ENCODE data around the gene MKNK2.
"Not testable (repeated sequence)": the region's sequence is repeated elsewhere in the genome, so short reads cannot be mapped to it uniquely, and the experiment has no call there.

Gene MKNK2

GRCh38 chr19:2086695-2087620 lies 35.9 kb upstream of the MKNK2 start:
- not testable (repeated sequence) for H3K9ac ChIP-seq (ENCODE audit: low read depth, low read length)

DNA sequence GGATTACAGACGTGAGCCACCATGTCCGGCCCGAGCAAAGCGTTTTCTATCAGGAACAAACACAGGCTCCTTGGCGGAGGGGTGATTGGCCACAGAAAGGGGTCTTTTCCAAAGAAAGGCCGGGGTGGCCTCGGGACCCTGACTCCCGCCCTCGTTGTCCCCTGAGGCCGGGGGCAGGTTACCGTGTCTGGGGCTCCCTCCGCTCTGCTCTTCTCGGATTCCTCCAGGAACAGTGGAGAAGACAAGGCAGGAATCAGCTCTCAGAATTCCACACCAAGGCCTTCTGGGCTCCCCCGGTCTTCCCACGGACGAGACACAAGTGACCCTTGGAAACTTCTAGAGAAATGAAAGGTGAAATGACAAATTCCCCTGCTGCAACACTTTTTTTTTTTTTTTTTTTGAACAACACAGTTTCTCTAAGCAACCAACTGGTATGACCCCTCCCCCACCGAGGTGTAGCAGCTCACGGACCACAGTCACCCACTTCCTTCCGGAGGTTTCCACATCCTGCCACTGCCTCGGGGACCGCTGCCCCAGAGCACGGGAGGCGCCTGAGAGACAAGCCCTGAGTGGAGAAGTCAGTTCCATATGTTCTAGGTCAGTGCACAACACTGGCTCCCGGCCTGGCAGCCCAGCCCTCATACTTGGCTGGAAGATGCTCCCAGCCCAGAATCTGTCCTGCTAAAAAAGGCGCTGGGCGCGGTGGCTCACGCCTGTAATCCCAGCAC lies 34.1 kb upstream of the MKNK2 start:
- no peak overlapping the region for H3K9ac ChIP-seq (ENCODE audit: low read depth, low read length)
- H3K4me1 ChIP-seq (ENCODE audit: insufficient read depth, low read length): peaks cover 9% of the 10 kb centered on the region
- no peaks in the 10 kb centered on the region for H3K9me3 ChIP-seq (ENCODE audit: control insufficient read depth, insufficient read depth, low read length)
- H3K36me3 ChIP-seq (ENCODE audit: insufficient read depth, low read length): no peaks in the 10 kb centered on the region; the same call in 1 of the 2 replicates

More at GRCh38 chr19:2086695-2087620, 35.9 kb upstream of the MKNK2 start:
- peaks cover 19% of the 10 kb centered on the region for H3K4me1 ChIP-seq (ENCODE audit: insufficient read depth, low read length)
- H3K9me3 ChIP-seq (ENCODE audit: control insufficient read depth, insufficient read depth, low read length); H3K36me3 ChIP-seq (ENCODE audit: insufficient read depth, low read length): not testable (repeated sequence)

- Histone ChIP-seq H3K4me1 (ENCODE audit: insufficient read depth, low read length) (no peaks in the 10 kb centered on the region; the same call in 1 of the 2 replicates), H3K9ac (ENCODE audit: low read depth, low read length) (no peak overlapping the region), H3K36me3 (ENCODE audit: insufficient read depth, low read length) (peaks cover under 1% of the 10 kb centered on the region; the same call in 1 of the 2 replicates), H3K9me3 (ENCODE audit: control insufficient read depth, insufficient read depth, low read length) (no peaks in the 10 kb centered on the region)
These were observed 32.3 kb upstream of the MKNK2 start for GRCh38 chr19:2083174-2083854.

- H3K9ac ChIP-seq (ENCODE audit: low read depth, low read length): no peak overlapping the region
- peaks cover 2% of the 10 kb centered on the region; the same call in 1 of the 2 replicates for H3K36me3 ChIP-seq (ENCODE audit: insufficient read depth, low read length)
- H3K4me1 ChIP-seq (ENCODE audit: insufficient read depth, low read length): no peaks in the 10 kb centered on the region; the same call in 1 of the 2 replicates
- H3K9me3 ChIP-seq (ENCODE audit: control insufficient read depth, insufficient read depth, low read length): no peaks in the 10 kb centered on the region
These were observed 31.1 kb upstream of the MKNK2 start for GRCh38 chr19:2081873-2082810.

DNA sequence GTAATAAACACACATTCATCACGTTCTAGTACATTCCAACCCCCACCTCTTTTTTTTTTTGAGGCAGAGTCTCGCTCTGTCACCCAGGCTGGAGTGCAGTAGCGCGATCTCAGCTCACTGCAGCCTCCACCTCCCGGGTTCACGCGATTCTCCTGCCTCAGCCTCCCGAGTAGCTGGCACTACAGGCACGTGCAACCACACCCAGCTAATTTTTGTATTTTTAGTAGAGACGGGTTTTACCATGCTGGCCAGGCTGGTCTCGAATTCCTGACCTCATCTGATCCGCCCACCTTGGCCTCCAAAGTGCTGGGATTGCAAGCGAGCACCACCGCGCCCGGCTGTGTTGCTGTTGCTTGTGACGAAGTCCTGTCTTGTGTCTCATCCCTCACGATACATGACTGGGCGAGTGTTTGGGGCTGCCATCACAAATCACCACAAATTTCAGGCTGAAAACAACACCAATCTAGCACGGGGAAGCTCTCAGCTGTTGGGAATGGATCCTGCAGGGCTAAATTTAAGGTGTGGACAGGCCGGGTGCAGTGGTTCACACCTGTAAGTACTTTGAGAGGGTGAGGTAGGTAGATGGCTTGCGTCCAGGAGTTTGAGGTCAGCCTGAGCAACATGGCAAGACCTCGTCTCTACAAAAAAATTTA lies 29.4 kb upstream of the MKNK2 start:
- no peak overlapping the region for H3K9ac ChIP-seq (ENCODE audit: low read depth, low read length)
- H3K4me1 ChIP-seq (ENCODE audit: insufficient read depth, low read length): no peaks in the 10 kb centered on the region; the same call in 1 of the 2 replicates
- no peaks in the 10 kb centered on the region for H3K9me3 ChIP-seq (ENCODE audit: control insufficient read depth, insufficient read depth, low read length)
- H3K36me3 ChIP-seq (ENCODE audit: insufficient read depth, low read length): peaks cover 7% of the 10 kb centered on the region; the same call in 1 of the 2 replicates

DNA sequence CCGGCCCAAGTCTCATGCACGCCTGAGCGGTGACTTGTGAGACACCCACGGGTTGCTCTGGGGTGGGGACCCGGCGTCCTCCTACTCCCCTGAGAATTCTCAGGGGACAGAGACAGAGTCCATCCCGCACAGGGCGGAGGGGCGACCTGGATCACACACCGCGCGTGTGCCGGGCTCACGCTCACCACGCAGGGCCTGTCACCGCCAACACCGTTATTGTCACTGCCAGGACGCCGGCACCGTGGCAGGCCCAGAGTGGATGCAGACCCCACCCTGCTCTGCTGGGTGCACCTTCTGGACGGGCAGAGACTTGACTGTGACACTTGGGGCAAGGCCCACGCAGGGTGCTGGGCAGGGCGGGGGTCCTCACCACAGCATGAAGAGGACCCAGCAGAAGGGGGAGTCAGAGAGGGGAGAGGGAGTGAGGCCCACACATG lies 28.8 kb upstream of the MKNK2 start:
- H3K36me3 ChIP-seq (ENCODE audit: insufficient read depth, low read length): peaks cover 7% of the 10 kb centered on the region; the same call in 1 of the 2 replicates

GRCh38 chr19:2079076-2079864 lies 28.2 kb upstream of the MKNK2 start:
- H3K9ac ChIP-seq (ENCODE audit: low read depth, low read length): no peak overlapping the region
- no peaks in the 10 kb centered on the region for H3K9me3 ChIP-seq (ENCODE audit: control insufficient read depth, insufficient read depth, low read length)
- peaks cover 7% of the 10 kb centered on the region; the same call in 1 of the 2 replicates for H3K36me3 ChIP-seq (ENCODE audit: insufficient read depth, low read length)
- H3K4me1 ChIP-seq (ENCODE audit: insufficient read depth, low read length): no peaks in the 10 kb centered on the region

More for the DNA sequence above, 28.8 kb upstream of the MKNK2 start:
- Histone ChIP-seq H3K9me3 (ENCODE audit: control insufficient read depth, insufficient read depth, low read length) (no peaks in the 10 kb centered on the region), H3K4me1 (ENCODE audit: insufficient read depth, low read length) (no peaks in the 10 kb centered on the region), H3K9ac (ENCODE audit: low read depth, low read length) (no peak overlapping the region)

DNA sequence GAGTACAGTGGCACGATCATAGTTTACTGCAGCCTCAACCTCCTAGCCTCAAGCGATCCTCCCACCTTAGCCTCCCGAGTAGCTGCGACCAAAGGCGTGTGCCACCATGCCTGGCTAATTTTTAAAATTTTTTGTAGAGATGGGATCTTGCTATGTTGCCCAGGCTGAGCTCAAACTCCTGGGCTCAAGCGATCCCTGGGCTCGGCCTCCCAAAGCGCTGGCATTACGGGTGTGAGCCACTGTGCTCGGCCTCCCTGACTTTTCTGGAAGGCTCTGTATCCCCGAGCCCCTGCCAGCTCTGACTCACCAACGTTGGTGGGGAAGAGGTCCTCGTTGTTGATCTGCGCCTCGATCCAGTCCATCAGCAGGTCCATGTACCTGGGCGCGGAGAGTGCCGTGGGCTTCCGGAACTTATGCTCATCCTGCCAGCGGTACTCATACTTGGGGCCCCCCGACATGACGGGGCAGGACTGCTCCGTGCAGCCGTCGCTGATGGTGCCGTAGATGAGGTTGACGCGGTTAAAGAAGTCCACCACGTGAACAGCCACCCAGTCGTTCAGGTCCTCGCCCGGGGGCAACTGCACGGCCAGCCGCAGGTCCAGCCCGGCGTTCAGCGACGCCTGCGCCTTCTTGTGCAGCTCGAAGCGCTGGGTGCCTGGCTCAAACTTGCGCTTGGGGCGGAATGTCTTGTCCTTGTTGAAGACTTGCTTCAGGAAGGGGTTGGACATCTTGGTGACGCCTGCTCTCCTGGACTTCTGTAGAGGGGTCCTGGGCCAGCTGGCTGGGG lies 27.0 kb upstream of the MKNK2 start:
- no peaks in the 10 kb centered on the region for H3K9me3 ChIP-seq (ENCODE audit: control insufficient read depth, insufficient read depth, low read length)
- H3K36me3 ChIP-seq (ENCODE audit: insufficient read depth, low read length): peaks cover 7% of the 10 kb centered on the region; the same call in 1 of the 2 replicates
- no peaks in the 10 kb centered on the region for H3K4me1 ChIP-seq (ENCODE audit: insufficient read depth, low read length)
- H3K9ac ChIP-seq (ENCODE audit: low read depth, low read length): no peak overlapping the region

DNA sequence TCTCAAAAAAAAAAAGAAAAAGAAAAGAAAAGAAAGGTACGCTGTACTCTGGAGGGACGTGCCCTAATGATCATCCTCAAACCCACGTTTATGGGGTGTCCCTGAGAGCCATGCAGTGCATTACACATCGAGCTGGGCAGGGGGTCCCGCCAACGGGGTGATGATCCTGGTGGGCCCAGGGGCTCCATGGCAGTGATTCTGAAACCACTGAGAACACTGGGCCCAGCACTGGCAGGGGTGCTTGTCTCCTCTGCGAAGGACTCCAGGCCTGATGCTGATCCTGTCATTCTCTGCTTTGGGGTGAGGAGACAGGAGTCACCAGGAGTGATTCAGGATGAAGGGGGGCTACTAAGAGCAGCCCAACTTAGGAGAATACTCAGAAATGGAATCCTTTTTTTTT lies 26.4 kb upstream of the MKNK2 start:
- no peak overlapping the region for H3K9ac ChIP-seq (ENCODE audit: low read depth, low read length)
- H3K36me3 ChIP-seq (ENCODE audit: insufficient read depth, low read length): peaks cover 7% of the 10 kb centered on the region; the same call in 1 of the 2 replicates
- H3K9me3 ChIP-seq (ENCODE audit: control insufficient read depth, insufficient read depth, low read length): no peaks in the 10 kb centered on the region
- no peaks in the 10 kb centered on the region for H3K4me1 ChIP-seq (ENCODE audit: insufficient read depth, low read length)

GRCh38 chr19:2076526-2076944 lies 25.5 kb upstream of the MKNK2 start:
- Histone ChIP-seq H3K9ac (ENCODE audit: low read depth, low read length) (no peak overlapping the region), H3K36me3 (ENCODE audit: insufficient read depth, low read length) (peaks cover 7% of the 10 kb centered on the region; the same call in 1 of the 2 replicates), H3K4me1 (ENCODE audit: insufficient read depth, low read length) (no peaks in the 10 kb centered on the region), H3K9me3 (ENCODE audit: control insufficient read depth, insufficient read depth, low read length) (no peaks in the 10 kb centered on the region)

GRCh38 chr19:2072757-2073551 lies 21.9 kb upstream of the MKNK2 start:
- no peaks in the 10 kb centered on the region for H3K9me3 ChIP-seq (ENCODE audit: control insufficient read depth, insufficient read depth, low read length)
- peaks cover 4% of the 10 kb centered on the region; the same call in 1 of the 2 replicates for H3K36me3 ChIP-seq (ENCODE audit: insufficient read depth, low read length)
- no peaks in the 10 kb centered on the region; the same call in 1 of the 2 replicates for H3K4me1 ChIP-seq (ENCODE audit: insufficient read depth, low read length)
- H3K9ac ChIP-seq (ENCODE audit: low read depth, low read length): no peak overlapping the region

All from ES-I3 (cell line).